GM12878 (cell line): ENCODE results near the gene TAPBP. TPM values are rescaled to one million over a fixed set of nuclear protein-coding genes. Genes with fewer than 3 reads are reported as not detected.

Experiments used
- ATF2 ChIP-seq: IDR thresholded peaks from 2 replicates; pipeline ENCODE4 v1.6.1; 2012; ENCODE audit warnings: low read length, inconsistent platforms
- BCLAF1 ChIP-seq: fragments of 450-650 bp; IDR thresholded peaks from 2 replicates; pipeline ENCODE4 v1.6.1; 2017; ENCODE audit warnings: antibody characterized with exemption, mild to moderate bottlenecking, moderate library complexity
- CHD1 ChIP-seq: IDR thresholded peaks from 2 replicates; pipeline ENCODE4 v1.6.1; 2012; ENCODE audit warnings: low read depth, low read length, improper control_type of control experiment
- EED ChIP-seq: sonication (generic); IDR thresholded peaks from 2 replicates; pipeline ENCODE4 v1.6.1; 2016; ENCODE audit warnings: antibody characterized with exemption, low read depth
- HCFC1 ChIP-seq: fragments of 150-350 bp; IDR thresholded peaks from 2 replicates; pipeline ENCODE4 v1.6.1; 2014; ENCODE audit warnings: low read length
- HSF1 ChIP-seq: fragments of 150-350 bp; IDR thresholded peaks from 2 replicates; pipeline ENCODE4 v1.6.1; 2014; ENCODE audit warnings: mild to moderate bottlenecking, low read depth, low read length
- IRF5 ChIP-seq: fragments of 450-650 bp; IDR thresholded peaks from 2 replicates; pipeline ENCODE4 v1.6.1; 2017; ENCODE audit warnings: borderline replicate concordance
- KLF5 ChIP-seq: fragments of 450-650 bp; IDR thresholded peaks from 2 replicates; pipeline ENCODE4 v1.6.1; 2014; ENCODE audit warnings: mild to moderate bottlenecking; ENCODE audit not compliant: partially characterized antibody
- MXI1 ChIP-seq: fragments of 150-350 bp; IDR thresholded peaks from 2 replicates; pipeline ENCODE4 v1.6.1; 2011; ENCODE audit warnings: low read depth, mild to moderate bottlenecking, inconsistent platforms, low read length, improper control_type of control experiment
- NFXL1 ChIP-seq: fragments of 450-650 bp; IDR thresholded peaks from 2 replicates; pipeline ENCODE4 v1.6.1; 2017; ENCODE audit warnings: antibody characterized with exemption, mild to moderate bottlenecking, borderline replicate concordance
- NFYB ChIP-seq: IDR thresholded peaks from 2 replicates; pipeline ENCODE4 v1.6.1; 2011; ENCODE audit warnings: low read depth, mild to moderate bottlenecking, low read length, improper control_type of control experiment, moderate library complexity; ENCODE audit not compliant: insufficient read depth
- PAX5 ChIP-seq: IDR thresholded peaks from 2 replicates; pipeline ENCODE4 v1.6.1; 2011; ENCODE audit warnings: low read depth, low read length, borderline replicate concordance
- POU2F2 ChIP-seq: IDR thresholded peaks from 3 replicates; pipeline ENCODE4 v1.6.1; 2011; ENCODE audit warnings: low read depth, mild to moderate bottlenecking, low read length, borderline replicate concordance
- RAD21 ChIP-seq: IDR thresholded peaks from 2 replicates; pipeline ENCODE4 v1.6.1; 2011; ENCODE audit warnings: mild to moderate bottlenecking, low read depth, low read length, moderate library complexity; ENCODE audit not compliant: insufficient read depth
- RELA ChIP-seq: fragments of 450-650 bp; IDR thresholded peaks from 2 replicates; pipeline ENCODE4 v1.8.0; 2014; ENCODE audit warnings: borderline replicate concordance; ENCODE audit not compliant: partially characterized antibody
- RELB ChIP-seq: fragments of 450-650 bp; IDR thresholded peaks from 2 replicates; pipeline ENCODE4 v1.6.1; 2017; ENCODE audit warnings: low read depth, mild to moderate bottlenecking, moderate library complexity
- RFX5 ChIP-seq: IDR thresholded peaks from 2 replicates; pipeline ENCODE4 v1.6.1; 2011; ENCODE audit warnings: low read depth, low read length, improper control_type of control experiment
- WRNIP1 ChIP-seq: IDR thresholded peaks from 2 replicates; pipeline ENCODE4 v1.6.1; 2011; ENCODE audit warnings: low read depth, low read length, improper control_type of control experiment, borderline replicate concordance
- YBX1 ChIP-seq: fragments of 450-650 bp; IDR thresholded peaks from 2 replicates; pipeline ENCODE4 v1.6.1; 2016; ENCODE audit warnings: antibody characterized with exemption
- ZNF622 ChIP-seq: fragments of 450-650 bp; IDR thresholded peaks from 2 replicates; pipeline ENCODE4 v1.6.1; 2017; ENCODE audit warnings: mild to moderate bottlenecking, inconsistent platforms
- polyA plus RNA-seq, 11 experiments: library from polyadenylated mRNA; depleted of rRNA in 4 of 11; unstranded in 6 of 11; stranded (reverse) in 5 of 11; fragments of >200 nt; fragmentation: Nextera tagmentation in 4 of 11; fragmentation: Illumina TruSeq in 1 of 11; extraction: Ambion mirVana in 4 of 11; extraction: Trizol in 1 of 11; gene quantifications; 1 replicate in 1 of 11; 2 replicates in 10 of 11; pipeline versions ENCODE4 v1.2.1 to v1.2.3, GENCODE V29; 2011 to 2016; ENCODE audit warnings: inconsistent platforms in 2 of 11, missing spikeins in 2 of 11, low read depth in 1 of 11
- total RNA-seq, 4 experiments: library from RNA; depleted of rRNA in 3 of 4; stranded (reverse); fragments of >200 nt in 3 of 4; fragmentation: Illumina TruSeq in 1 of 4; extraction: Trizol in 1 of 4; gene quantifications; 2 replicates each; pipeline versions ENCODE4 v1.2.1 to v1.2.3, GENCODE V29; 2013 to 2021

The TAPBP gene
- total and polyA plus RNA-seq, 10 of the 15 experiments (the other 5 are each of a cell fraction or from before 2014, with no cell fraction given) = 14.6 to 210 (median 78.1) TPM

GRCh38 chr6:33317669-33318425, 4.0 kb upstream of the TAPBP start, which contains the start of gene ZBTB22 (continued):
- TF ChIP-seq PAX5 (0 out of 2 replicates have a peak, but pooled peaks have one; percentile 12), EED (no peak), WRNIP1 (peak; percentile 97; the same call in 1 of the 2 replicates), POU2F2 (no peak), NFYB (peak; percentile 89), RELA (peak; percentile 17), HSF1 (peak; percentile 76; the same call in 1 of the 2 replicates), NFXL1 (no peak), CHD1 (no peak), YBX1 (no peak), ZNF622 (no peak), HCFC1 (peak; percentile 42; the same call in 1 of the 2 replicates), BCLAF1 (no peak), KLF5 (peak; percentile 45), RAD21 (no peak), IRF5 (no peak), RFX5 (0 out of 2 replicates have a peak, but pooled peaks have one; percentile 57), MXI1 (peak; percentile 59; the same call in 1 of the 2 replicates), RELB (peak; percentile 99), ATF2 (peak; percentile 40; the same call in 1 of the 2 replicates)
